Ishikawa (cell line): ENCODE measurements around the gene CCDC60.

Source experiments
- CEBPB ChIP-seq: IDR thresholded peaks from 2 replicates; pipeline ENCODE4 v1.6.1; 2012
- CREB1 ChIP-seq: IDR thresholded peaks from 2 replicates; pipeline ENCODE4 v1.6.1; 2012; ENCODE audit warnings: low read depth
- EGR1 ChIP-seq: IDR thresholded peaks from 2 replicates; pipeline ENCODE4 v1.6.1; 2012
- EP300 ChIP-seq: IDR thresholded peaks from 2 replicates; pipeline ENCODE4 v1.6.1; 2012; ENCODE audit warnings: borderline replicate concordance
- FOXM1 ChIP-seq: IDR thresholded peaks from 2 replicates; pipeline ENCODE4 v1.6.1; 2012; ENCODE audit warnings: low read depth, borderline replicate concordance
- NFIC ChIP-seq: IDR thresholded peaks from 2 replicates; pipeline ENCODE4 v1.6.1; 2012
- RAD21 ChIP-seq: IDR thresholded peaks from 2 replicates; pipeline ENCODE4 v1.6.1; 2012; ENCODE audit warnings: low read depth
- TAF1 ChIP-seq: IDR thresholded peaks from 2 replicates; pipeline ENCODE4 v1.6.1; 2012; ENCODE audit warnings: low read depth, mild to moderate bottlenecking
- TCF12 ChIP-seq: IDR thresholded peaks from 2 replicates; pipeline ENCODE4 v1.6.1; 2012; ENCODE audit warnings: low read depth
- TEAD4 ChIP-seq: IDR thresholded peaks from 2 replicates; pipeline ENCODE4 v1.6.1; 2012
- YY1 ChIP-seq: IDR thresholded peaks from 2 replicates; pipeline ENCODE4 v1.6.1; 2012; ENCODE audit warnings: low read depth
- ZBTB7A ChIP-seq: IDR thresholded peaks from 2 replicates; pipeline ENCODE4 v1.6.1; 2012; ENCODE audit warnings: low read depth
- TF ChIP-seq, protein P1 (sequence below): IDR thresholded peaks from 2 replicates; pipeline ENCODE4 v1.6.1; 2012
- TF ChIP-seq, protein P2 (sequence below): IDR thresholded peaks from 2 replicates; pipeline ENCODE4 v1.6.1; 2012
- TF ChIP-seq, protein P3 (sequence below): IDR thresholded peaks from 2 replicates; pipeline ENCODE4 v1.6.1; 2012; ENCODE audit warnings: low read depth, mild to moderate bottlenecking

The CCDC60 gene

DNA sequence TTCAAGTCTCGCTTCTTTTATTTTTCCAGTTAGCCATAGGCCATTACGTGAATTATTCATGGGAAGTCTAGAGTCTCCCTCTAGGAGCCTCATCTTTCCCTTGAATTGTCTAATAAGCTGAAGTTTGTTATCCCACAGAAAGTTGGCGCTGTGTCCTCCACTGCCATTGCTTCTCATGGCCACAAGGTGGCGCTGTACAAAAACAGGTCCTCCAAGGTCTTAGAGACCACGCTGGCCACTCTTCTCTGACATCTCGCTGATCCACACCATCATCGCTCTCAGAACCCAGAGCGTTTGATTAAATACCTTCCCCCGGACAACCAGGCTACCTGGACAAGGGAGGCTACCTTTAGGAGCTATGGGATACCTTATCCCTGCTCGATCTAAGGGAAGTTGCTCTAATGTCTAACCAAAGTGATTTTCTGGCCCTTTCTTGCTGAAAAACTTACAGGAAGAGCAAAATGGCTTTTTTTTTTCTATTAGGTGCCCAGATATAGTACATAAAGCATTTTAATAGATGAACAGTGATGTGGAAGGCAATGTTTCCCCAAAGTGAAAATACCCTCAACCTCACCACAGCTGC lies 110.0 kb downstream of the CCDC60 start:
- TF ChIP-seq TCF12, result no peak
- TF ChIP-seq RAD21, result peak; percentile 64
- TF ChIP-seq, protein P1, sequence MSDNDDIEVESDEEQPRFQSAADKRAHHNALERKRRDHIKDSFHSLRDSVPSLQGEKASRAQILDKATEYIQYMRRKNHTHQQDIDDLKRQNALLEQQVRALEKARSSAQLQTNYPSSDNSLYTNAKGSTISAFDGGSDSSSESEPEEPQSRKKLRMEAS, result no peak

DNA sequence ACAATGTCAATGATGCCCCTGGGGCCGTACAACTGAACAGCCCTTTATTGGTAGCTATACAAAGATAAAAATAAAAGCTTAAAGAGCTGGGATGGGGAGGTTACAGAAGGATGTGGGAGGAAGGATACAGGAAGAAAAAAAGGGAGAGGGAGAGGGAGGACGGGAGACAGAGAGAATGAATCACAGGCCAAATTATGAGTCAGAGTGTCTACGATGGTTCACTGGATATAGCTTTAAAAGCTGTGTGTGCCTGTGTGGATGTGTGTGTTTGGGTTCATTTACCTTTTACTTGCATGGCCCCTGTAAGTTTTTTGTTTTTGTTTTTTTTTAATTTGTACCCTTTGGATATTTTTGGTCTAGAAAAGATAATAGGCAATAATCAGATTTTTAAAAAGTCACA lies 111.9 kb downstream of the CCDC60 start:
- TF ChIP-seq RAD21 (no peak), TCF12 (no peak), CEBPB (no peak), TAF1 (no peak), YY1 (no peak), FOXM1 (no peak), TEAD4 (no peak), CREB1 (no peak), EP300 (no peak), NFIC (no peak)
- TF ChIP-seq, protein P2, sequence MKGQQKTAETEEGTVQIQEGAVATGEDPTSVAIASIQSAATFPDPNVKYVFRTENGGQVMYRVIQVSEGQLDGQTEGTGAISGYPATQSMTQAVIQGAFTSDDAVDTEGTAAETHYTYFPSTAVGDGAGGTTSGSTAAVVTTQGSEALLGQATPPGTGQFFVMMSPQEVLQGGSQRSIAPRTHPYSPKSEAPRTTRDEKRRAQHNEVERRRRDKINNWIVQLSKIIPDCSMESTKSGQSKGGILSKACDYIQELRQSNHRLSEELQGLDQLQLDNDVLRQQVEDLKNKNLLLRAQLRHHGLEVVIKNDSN, result no peak
- TF ChIP-seq, protein P1, result no peak

DNA sequence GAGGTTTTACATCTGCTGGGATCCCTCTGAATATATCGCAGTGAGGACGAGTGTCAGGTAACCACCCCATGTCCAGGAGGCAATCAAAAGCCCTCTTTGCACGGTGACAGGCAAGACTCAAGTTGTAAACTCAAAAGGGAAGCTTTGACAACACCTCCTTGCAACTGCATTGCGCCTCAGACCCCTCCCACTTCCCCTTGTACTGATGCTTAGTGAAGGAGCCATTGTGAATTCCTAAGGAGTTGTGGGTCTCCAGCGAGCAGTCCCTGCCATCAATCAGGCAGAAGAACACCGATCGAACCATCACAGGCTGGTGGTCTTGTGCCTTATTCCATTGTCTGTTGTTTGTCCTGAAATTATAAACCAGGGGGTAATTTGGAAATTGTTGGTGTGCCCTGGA lies 112.6 kb downstream of the CCDC60 start:
- TF ChIP-seq TEAD4, result no peak
- TF ChIP-seq EGR1, result no peak
- no peak for TF ChIP-seq TCF12
- TF ChIP-seq, protein P1, result no peak
- TF ChIP-seq NFIC, result no peak
- TF ChIP-seq CEBPB, result no peak
- no peak for TF ChIP-seq CREB1
- no peak for TF ChIP-seq EP300
- TF ChIP-seq, protein P3, sequence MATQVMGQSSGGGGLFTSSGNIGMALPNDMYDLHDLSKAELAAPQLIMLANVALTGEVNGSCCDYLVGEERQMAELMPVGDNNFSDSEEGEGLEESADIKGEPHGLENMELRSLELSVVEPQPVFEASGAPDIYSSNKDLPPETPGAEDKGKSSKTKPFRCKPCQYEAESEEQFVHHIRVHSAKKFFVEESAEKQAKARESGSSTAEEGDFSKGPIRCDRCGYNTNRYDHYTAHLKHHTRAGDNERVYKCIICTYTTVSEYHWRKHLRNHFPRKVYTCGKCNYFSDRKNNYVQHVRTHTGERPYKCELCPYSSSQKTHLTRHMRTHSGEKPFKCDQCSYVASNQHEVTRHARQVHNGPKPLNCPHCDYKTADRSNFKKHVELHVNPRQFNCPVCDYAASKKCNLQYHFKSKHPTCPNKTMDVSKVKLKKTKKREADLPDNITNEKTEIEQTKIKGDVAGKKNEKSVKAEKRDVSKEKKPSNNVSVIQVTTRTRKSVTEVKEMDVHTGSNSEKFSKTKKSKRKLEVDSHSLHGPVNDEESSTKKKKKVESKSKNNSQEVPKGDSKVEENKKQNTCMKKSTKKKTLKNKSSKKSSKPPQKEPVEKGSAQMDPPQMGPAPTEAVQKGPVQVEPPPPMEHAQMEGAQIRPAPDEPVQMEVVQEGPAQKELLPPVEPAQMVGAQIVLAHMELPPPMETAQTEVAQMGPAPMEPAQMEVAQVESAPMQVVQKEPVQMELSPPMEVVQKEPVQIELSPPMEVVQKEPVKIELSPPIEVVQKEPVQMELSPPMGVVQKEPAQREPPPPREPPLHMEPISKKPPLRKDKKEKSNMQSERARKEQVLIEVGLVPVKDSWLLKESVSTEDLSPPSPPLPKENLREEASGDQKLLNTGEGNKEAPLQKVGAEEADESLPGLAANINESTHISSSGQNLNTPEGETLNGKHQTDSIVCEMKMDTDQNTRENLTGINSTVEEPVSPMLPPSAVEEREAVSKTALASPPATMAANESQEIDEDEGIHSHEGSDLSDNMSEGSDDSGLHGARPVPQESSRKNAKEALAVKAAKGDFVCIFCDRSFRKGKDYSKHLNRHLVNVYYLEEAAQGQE, result no peak
- TF ChIP-seq, protein P2, result no peak
- no peak for TF ChIP-seq RAD21
- no peak for TF ChIP-seq ZBTB7A
- TF ChIP-seq YY1, result no peak
- TF ChIP-seq FOXM1, result no peak
- no peak for TF ChIP-seq TAF1

DNA sequence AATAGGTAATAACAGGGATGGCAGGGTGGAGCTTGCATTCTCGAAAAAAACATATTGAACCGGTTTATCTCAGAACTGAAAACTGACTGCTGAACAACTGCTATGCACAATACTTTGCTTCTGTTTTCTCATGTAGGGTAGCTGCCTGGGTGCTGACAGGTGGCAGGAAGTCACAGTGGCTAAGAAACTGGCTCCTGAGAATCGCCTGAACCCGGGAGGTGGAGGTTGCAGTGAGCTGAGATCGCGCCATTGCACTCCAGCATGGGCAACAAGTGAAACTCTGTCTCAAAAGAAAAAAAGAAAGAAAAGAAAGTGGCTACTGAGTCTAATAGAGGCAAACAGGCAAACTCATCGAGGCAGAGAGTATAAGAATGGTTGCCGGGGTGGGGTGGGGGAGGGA lies 113.1 kb downstream of the CCDC60 start:
- TF ChIP-seq RAD21, result no peak
- TF ChIP-seq TAF1, result no peak
- no peak for TF ChIP-seq ZBTB7A
- TF ChIP-seq, protein P2, result no peak
- TF ChIP-seq NFIC, result no peak
- no peak for TF ChIP-seq CREB1
- no peak for TF ChIP-seq EGR1
- TF ChIP-seq, protein P3, result no peak
- TF ChIP-seq, protein P1, result no peak
- TF ChIP-seq TEAD4, result no peak
- no peak for TF ChIP-seq TCF12
- TF ChIP-seq FOXM1, result no peak
- no peak for TF ChIP-seq YY1
- TF ChIP-seq CEBPB, result no peak
- no peak for TF ChIP-seq EP300

DNA sequence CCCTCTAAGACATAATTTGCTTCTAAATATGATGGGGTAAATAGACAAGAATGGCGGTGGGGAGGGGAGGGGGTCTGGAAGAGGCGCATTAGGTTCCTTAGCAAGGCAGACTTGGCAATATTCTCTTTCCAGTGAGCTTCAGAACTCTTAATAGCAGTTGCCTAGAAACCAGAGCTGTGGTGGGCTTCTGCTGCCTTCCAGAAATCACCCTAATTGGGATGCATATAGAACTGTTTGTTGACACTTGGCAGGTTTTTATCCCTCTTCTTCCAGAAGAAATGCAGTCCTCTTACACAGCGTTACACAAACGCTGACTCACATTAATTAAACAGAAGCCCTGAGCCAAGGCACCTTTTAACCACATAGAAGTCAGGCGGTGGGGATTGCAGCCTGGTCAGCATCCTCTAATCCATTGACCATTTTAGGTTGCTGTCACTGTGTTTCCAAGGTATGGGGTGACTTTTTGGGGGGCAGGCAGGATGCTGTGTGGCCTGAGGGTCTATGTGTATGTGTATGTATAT lies 114.1 kb downstream of the CCDC60 start:
- TF ChIP-seq TEAD4 (no peak), ZBTB7A (no peak), EGR1 (no peak), NFIC (no peak), TCF12 (no peak), TAF1 (no peak), CREB1 (no peak)
